ENCODE data around the gene ZBTB20.

The ZBTB20 gene

DNA sequence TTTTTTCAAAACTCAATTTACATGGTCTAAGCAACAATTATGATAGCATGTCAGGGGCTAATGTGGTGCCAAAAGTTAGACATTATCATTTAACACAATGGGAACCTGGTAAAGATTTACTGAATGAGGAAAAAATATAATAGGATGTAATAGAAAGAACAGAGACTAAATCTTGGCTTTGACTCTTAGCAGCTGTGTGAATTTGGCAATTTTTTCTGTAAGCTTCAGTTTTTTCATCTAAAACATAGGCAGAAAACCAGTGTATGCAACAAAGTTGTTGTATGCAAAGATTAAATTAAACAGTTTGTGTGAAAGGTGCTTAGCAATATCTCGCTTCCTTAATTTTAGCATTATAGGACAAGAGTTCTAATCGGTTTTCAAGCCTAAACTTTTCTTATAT, 57.6 kb downstream of the ZBTB20 start:
- no peak for DNase-seq (ENCODE audit: low read depth in 2 of 3, low spot score in 1 of 3)

GRCh38 chr3:115087512-115087911, 59.6 kb downstream of the ZBTB20 start:
- no peak for DNase-seq (ENCODE audit: low read depth in 2 of 3, low spot score in 1 of 3)

DNA sequence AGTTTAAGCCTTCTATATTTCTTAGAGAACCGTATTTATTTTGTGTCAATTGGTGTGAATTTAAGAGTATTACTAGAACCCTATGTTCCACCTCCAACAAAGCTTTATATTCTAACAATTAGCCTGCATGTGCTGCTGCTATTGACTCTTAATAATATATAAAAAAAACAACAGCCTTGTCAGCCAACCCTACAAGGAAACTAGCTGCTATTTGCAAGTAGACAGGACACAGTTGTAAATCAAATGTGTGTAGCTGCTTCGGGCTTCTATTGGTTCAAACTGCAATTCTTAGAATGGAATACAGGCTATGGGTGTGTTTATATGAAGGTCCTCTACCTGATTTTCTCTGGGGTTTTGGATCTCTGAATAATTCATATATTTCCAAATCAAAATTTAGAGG, 60.7 kb downstream of the ZBTB20 start:
- DNase-seq (ENCODE audit: low read depth in 2 of 3, low spot score in 1 of 3), result no peak

DNA sequence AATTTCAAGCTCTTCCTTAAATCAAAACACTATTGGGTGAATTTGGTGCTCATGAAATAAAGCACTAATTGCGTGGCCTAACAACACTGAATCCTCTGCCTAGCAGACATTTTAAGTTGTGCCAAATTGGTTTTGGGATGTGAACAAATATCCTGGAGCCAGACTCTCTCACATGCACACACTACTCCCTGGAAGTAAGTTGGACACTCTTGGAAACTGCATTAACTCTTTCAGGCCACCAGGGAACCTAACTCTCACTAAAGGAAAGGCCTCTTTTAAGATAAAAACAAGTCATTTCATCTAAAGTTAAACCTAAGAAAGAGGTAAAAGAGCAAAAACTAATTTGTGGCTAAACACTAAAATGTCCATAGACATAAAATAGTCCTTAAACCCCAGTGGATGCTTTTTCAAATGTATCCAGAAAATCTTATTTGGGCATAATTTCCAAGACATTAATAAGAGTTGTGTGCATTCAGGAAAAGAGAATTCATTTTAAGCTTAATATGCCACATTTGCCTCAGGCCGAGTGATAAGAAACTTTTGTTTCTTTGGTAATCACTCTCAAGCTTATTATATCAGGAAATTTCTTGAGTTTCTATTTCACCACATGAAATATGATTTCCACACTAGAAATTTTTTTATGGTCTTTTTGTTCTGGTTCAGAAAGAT, 61.8 kb downstream of the ZBTB20 start:
- no peak for DNase-seq (ENCODE audit: low read depth in 2 of 3, low spot score in 1 of 3)

GRCh38 chr3:115084686-115085085, 62.4 kb downstream of the ZBTB20 start:
- no peak for DNase-seq (ENCODE audit: low read depth in 2 of 3, low spot score in 1 of 3)

DNA sequence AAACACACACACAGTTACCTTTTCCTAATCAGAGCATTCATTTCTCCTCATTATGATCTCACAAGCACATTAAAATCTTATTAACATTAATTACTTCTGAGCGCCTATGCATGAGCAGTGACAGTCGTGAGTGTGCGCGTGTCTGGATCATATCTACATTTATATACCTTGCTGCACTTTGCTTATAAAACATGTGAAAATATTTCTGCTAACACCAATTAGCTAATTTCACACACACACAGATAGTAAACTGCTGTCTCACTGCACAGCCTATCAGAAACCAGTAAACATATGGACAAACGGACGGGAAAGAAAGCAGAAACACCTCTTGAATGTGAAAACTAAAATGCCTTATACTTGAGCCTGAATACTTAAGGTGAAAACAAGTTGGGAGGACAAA, 64.8 kb downstream of the ZBTB20 start:
- DNase-seq (ENCODE audit: low read depth in 2 of 3, low spot score in 1 of 3), result no peak

DNA sequence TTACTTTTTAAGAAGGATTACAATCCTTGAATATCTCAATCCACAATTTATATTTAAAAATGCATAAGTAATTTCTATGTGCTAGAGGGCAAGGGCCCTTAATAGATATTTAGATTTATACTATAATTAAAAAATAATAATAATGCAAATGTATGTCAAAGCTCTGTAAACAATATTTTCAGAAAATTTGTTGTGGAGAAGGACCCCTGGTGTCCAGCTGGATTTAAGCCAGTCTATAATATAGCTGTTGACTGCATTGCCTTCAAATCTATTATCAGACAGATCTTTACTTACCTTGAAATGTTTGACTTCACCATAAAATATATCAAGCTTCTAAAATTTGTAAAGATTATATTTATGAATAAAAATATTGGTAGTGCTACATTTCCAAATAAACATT, 65.6 kb downstream of the ZBTB20 start:
- DNase-seq (ENCODE audit: low read depth in 2 of 3, low spot score in 1 of 3), result no peak

GRCh38 chr3:115077501-115078250, 69.4 kb downstream of the ZBTB20 start:
- no peak for DNase-seq (ENCODE audit: low read depth in 2 of 3, low spot score in 1 of 3)

DNA sequence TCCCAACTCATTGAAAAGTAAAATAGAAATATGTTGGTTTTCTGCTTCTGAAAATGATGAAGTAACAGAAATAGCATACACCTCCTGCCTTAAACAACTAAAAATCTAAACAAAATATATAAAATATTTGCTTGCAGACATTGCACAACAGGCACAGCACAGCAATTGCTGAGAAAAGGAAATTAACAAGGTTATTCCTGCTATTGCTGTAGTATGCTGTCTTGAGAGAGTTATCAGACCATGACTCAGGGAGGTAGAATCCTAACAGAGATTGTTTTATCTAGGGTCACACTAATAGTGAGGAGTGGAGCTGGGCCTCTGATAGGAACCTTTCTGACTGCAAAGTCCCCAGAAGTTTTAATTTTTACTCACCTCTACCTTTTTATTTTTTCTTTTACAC, 72.6 kb downstream of the ZBTB20 start:
- DNase-seq (ENCODE audit: low read depth in 2 of 3, low spot score in 1 of 3), result no peak

GRCh38 chr3:115072265-115073021, 74.6 kb downstream of the ZBTB20 start:
- no peak for DNase-seq (ENCODE audit: low read depth in 2 of 3, low spot score in 1 of 3)

DNA sequence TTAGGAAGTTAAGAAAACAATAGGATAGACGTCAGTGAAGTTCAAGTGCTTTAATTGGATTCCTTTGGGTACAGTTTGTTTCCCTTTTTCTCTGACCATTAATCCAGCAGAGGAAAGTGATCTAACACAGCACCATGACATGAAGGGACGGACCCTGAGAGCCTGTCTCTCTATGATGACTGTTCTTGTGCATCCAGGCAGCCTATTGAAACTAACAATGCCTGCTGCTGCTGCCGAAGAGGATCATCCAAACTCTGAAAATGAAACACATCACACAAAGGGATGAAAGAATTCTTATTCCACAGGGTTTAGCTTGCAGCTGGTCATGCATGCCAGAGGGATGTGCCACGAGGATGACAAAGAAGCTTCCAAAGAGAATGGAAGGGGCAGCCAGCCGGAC, 75.5 kb downstream of the ZBTB20 start:
- no peak for DNase-seq (ENCODE audit: low read depth in 2 of 3, low spot score in 1 of 3)

DNA sequence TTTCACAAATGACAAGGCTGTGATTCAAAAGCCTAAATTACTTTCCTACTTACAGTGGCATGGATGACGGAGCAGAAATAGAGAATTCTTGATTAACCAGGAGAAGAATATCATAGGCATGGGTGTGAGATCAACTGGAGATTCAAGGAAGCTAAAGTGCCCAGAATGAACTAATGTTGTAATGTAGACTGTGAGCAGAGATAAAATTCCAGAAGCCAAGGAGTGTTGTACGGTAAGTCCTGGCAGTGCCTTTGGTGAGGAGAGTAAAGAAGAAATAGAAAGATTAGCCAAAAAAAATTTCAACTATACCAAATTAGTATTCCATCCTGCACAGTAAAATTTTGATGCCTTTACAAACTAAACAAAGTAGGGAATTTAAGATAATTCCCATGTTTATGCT, 75.9 kb downstream of the ZBTB20 start:
- DNase-seq (ENCODE audit: low read depth in 2 of 3, low spot score in 1 of 3), result no peak

- DNase-seq (ENCODE audit: low read depth in 2 of 3, low spot score in 1 of 3), result no peak
Observed at GRCh38 chr3:115068799-115069198, 78.3 kb downstream of the ZBTB20 start.

DNA sequence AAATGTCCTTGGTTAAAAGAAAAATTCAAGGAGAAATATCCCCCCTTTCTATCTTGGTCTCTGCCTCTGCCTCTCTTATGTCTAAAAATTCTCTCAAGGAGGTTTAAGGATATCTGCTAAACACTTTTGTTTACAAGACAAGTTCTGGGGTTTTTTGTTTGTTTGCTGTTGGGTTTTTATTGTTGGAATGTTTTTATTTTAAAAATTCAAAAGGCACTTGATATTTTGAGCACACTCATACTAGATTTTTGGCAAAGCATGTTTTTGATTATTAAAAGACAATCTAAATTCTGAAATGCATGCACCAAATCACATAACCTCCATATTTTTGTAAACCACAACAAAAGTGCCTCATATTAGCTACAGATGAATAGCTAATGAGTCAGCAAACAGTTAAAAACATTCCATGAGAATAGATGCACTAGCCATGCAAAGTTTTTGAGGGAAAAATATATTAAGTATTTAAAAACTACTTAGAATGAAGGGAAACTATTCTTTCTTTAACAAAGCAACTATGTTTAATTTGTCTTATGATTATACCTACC, 84.6 kb downstream of the ZBTB20 start:
- DNase-seq (ENCODE audit: low read depth in 2 of 3, low spot score in 1 of 3), result no peak

- DNase-seq (ENCODE audit: low read depth in 2 of 3, low spot score in 1 of 3), result no peak
Observed at GRCh38 chr3:115062009-115062408, 85.1 kb downstream of the ZBTB20 start.

GRCh38 chr3:115052906-115053305, 94.2 kb downstream of the ZBTB20 start:
- no peak for DNase-seq (ENCODE audit: low read depth in 2 of 3, low spot score in 1 of 3)

GRCh38 chr3:115042351-115042750, 104.7 kb downstream of the ZBTB20 start:
- DNase-seq (ENCODE audit: low read depth in 2 of 3, low spot score in 1 of 3), result no peak

DNA sequence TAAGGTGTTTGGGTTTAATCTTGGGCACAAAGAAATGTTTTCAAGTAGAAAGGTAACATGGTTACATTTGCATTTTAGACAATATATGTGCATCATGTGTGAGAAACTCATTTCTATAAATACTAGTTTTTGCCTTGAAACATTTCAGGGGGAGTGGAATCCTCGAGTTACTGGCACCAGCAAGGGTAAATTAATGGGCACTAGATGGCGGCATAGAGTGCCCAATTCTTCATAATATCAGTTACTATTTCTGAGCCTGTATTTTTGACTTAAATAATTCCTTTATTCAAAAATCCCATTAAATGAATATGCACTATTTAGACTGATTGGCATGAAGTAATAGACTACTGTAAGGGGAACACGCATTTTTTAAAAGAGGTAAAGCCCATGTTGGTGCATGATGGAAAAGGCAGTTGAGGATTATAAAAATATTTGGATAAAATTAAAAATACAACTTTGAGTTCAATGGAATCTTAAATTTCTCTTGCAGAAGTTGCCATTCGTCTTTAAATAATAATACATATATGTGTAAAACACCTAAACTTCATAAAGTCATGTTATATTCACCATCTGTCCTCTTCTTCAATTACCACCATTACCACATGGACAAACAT, 106.3 kb downstream of the ZBTB20 start:
- peak in 2 of 3 donors; percentile 3 to 26 for DNase-seq (ENCODE audit: low read depth in 2 of 3, low spot score in 1 of 3)

- no peak for DNase-seq (ENCODE audit: low read depth in 2 of 3, low spot score in 1 of 3)
Observed at GRCh38 chr3:115040246-115040645, 106.8 kb downstream of the ZBTB20 start.

DNA sequence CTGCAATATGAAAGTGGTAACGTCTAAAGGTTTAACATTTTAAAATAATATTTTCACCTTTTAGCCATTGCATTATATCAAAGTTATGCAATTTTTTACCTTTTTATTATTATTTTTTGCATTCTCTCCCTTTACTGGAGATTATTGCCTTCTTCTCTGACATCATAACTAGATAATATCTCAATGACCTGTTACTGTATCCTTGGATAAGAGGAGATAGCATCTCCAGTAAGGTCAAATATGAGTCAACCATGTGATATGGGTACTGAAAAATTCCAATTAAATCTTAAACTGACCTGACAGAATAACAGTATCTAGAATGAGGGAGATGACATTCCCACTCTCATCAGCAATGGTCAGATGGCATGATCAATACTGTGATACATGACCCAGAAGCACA, 108.3 kb downstream of the ZBTB20 start:
- no peak for DNase-seq (ENCODE audit: low read depth in 2 of 3, low spot score in 1 of 3)

GRCh38 chr3:115022835-115023398, 124.2 kb downstream of the ZBTB20 start:
- DNase-seq (ENCODE audit: low read depth in 2 of 3, low spot score in 1 of 3), result no peak
